HepG2 (cell line): Measurements from ENCODE around the gene ZNF214. TPM values are rescaled to one million over a fixed set of nuclear protein-coding genes. Genes with fewer than 3 reads are reported as not detected.

ENCODE experiments used
- CBFB ChIP-seq: sonication (generic); formaldehyde crosslinking; IDR thresholded peaks from 2 replicates; pipeline ENCODE4 v1.4.0; 2020; ENCODE audit warnings: missing genetic modification reagents
- DNMT1 ChIP-seq: sonication (generic); formaldehyde crosslinking; IDR thresholded peaks from 2 replicates; pipeline ENCODE4 v1.5.1; 2020; ENCODE audit warnings: mild to moderate bottlenecking, missing genetic modification reagents
- KAT8 ChIP-seq: IDR thresholded peaks from 2 replicates; pipeline ENCODE4 v1.6.1; 2016; ENCODE audit warnings: missing genetic modification reagents, missing compliant biosample characterization
- MATR3 ChIP-seq: sonication (generic); formaldehyde crosslinking; IDR thresholded peaks from 2 replicates; pipeline ENCODE4 v1.4.0; 2020; ENCODE audit warnings: missing genetic modification reagents
- MYC ChIP-seq: sonication (generic); formaldehyde crosslinking; IDR thresholded peaks from 2 replicates; pipeline ENCODE4 v1.9.0; 2021; ENCODE audit warnings: missing genetic modification reagents, borderline replicate concordance
- NFYB ChIP-seq: sonication (generic); formaldehyde crosslinking; IDR thresholded peaks from 2 replicates; pipeline ENCODE4 v1.4.0; 2020; ENCODE audit warnings: missing genetic modification reagents
- RXRA ChIP-seq: sonication (generic); formaldehyde crosslinking; IDR thresholded peaks from 2 replicates; pipeline ENCODE4 v1.5.1; 2020; ENCODE audit warnings: missing genetic modification reagents
- SP140L ChIP-seq: sonication (generic); formaldehyde crosslinking; IDR thresholded peaks from 2 replicates; pipeline ENCODE4 v1.4.0; 2020; ENCODE audit warnings: missing genetic modification reagents, borderline replicate concordance
- YY1 ChIP-seq: IDR thresholded peaks from 2 replicates; pipeline ENCODE4 v1.6.1; 2011; ENCODE audit warnings: low read length, low read depth, moderate library complexity, mild to moderate bottlenecking; ENCODE audit not compliant: insufficient read depth, insufficient replicate concordance
- ZNF205 ChIP-seq: IDR thresholded peaks from 2 replicates; pipeline ENCODE4 v1.6.1; 2018; ENCODE audit warnings: missing biosample characterization, missing genetic modification reagents
- ZSCAN25 ChIP-seq: sonication (generic); formaldehyde crosslinking; IDR thresholded peaks from 2 replicates; pipeline ENCODE4 v1.8.0; 2022; ENCODE audit warnings: mild to moderate bottlenecking, missing genetic modification reagents
- polyA plus RNA-seq, 8 experiments: library from polyadenylated mRNA; depleted of rRNA in 3 of 8; stranded (reverse) in 7 of 8; unstranded in 1 of 8; fragments of >200 nt; fragmentation: Illumina TruSeq in 4 of 8; extraction: Trizol in 4 of 8; gene quantifications; 2 replicates each; pipeline versions ENCODE4 v1.2.1 to v1.2.3, GENCODE V29; 2011 to 2016; ENCODE audit warnings: low read depth in 4 of 8, missing spikeins in 1 of 8, mixed read lengths in 1 of 8; ENCODE audit not compliant: insufficient read depth in 1 of 8
- total RNA-seq, 5 experiments: library from RNA; depleted of rRNA; stranded (reverse); fragments of >200 nt; fragmentation: Illumina TruSeq; extraction: Trizol; gene quantifications; 2 replicates each; pipeline ENCODE4 v1.2.3, GENCODE V29; 2016; ENCODE audit warnings: low read depth in 1 of 5
- TF ChIP-seq, protein P1 (sequence below): sonication (generic); formaldehyde crosslinking; IDR thresholded peaks from 2 replicates; pipeline ENCODE4 v1.4.0; 2020; ENCODE audit warnings: missing genetic modification reagents, low read depth, mild to moderate bottlenecking, borderline replicate concordance
- TF ChIP-seq, protein P2 (sequence below): sonication (generic); formaldehyde crosslinking; IDR thresholded peaks from 2 replicates; pipeline ENCODE4 v1.5.0; 2020; ENCODE audit warnings: mild to moderate bottlenecking, missing genetic modification reagents
- TF ChIP-seq, protein P3 (sequence below): sonication (generic); formaldehyde crosslinking; IDR thresholded peaks from 2 replicates; pipeline ENCODE4 v1.4.0; 2020; ENCODE audit warnings: missing genetic modification reagents
- TF ChIP-seq, protein P4 (sequence below): sonication (generic); formaldehyde crosslinking; IDR thresholded peaks from 2 replicates; pipeline ENCODE4 v1.4.0; 2020; ENCODE audit warnings: missing genetic modification reagents
- TF ChIP-seq, protein P5 (sequence below): IDR thresholded peaks from 2 replicates; pipeline ENCODE4 v1.4.0; 2020; ENCODE audit warnings: mild to moderate bottlenecking, missing genetic modification reagents

ZNF214 gene
- total and polyA plus RNA-seq, 2 of the 13 experiments (the other 11 are each of a cell fraction or from before 2014, with no cell fraction given): 0.28 to 1.9 TPM

DNA sequence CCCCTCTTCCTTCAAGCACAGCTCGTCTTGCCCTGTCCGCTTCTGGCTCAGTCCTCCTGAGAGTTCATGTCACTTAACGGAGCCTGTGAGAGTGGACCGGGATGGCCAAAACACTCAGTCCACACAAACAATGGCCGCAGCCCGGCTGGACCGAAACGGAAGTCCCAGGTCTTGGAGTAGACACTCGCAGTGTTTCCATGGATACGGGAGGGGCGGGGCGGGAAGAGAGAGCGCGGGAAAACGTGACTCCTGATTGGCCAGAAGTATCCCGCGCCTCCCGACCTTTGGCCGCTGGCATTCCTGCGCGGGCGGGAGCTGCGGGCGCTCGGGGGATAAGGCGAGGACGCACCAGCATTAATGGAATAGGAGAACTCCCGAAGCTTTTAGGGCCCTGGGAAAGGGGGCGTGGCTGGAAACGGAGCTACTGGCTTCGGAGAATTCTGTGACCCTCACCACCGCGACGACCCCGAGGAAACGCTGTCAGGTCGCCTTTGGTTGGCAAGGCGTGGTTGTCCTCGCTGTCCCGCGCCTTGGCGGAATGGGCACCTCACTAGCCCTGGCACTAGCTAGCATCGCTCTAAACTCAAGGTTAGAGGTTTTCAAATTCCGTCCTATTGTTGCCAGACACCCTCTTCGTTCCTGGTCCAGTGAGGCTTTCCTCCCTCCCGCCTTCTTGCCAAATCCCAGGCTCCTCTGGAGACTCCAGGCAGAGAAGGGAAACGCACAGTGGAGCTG is at the start of gene ZNF214, which contains the start of gene NLRP14 (continued):
- TF ChIP-seq ZNF205 (CRISPR knock-in tag) (0 out of 2 replicates have a peak, but pooled peaks have one; percentile 23), MYC (peak; percentile 18; the same call in 1 of the 2 replicates), MATR3 (CRISPR knock-in tag) (no peak), DNMT1 (CRISPR knock-in tag) (no peak), CBFB (CRISPR knock-in tag) (peak; percentile 44; the same call in 1 of the 2 replicates), RXRA (CRISPR knock-in tag) (no peak), YY1 (peak; percentile 88), KAT8 (CRISPR knock-in tag) (no peak), SP140L (CRISPR knock-in tag) (no peak), ZSCAN25 (CRISPR knock-in tag) (no peak), NFYB (peak; percentile 83)
- TF ChIP-seq, protein P1, sequence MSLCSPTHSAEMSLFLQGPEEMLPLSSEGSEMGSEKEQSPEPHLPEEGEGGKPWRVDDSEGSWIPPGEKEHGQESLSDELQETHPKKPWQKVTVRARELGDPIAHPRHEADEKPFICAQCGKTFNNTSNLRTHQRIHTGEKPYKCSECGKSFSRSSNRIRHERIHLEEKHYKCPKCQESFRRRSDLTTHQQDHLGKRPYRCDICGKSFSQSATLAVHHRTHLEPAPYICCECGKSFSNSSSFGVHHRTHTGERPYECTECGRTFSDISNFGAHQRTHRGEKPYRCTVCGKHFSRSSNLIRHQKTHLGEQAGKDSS: no peak
- TF ChIP-seq, protein P2, sequence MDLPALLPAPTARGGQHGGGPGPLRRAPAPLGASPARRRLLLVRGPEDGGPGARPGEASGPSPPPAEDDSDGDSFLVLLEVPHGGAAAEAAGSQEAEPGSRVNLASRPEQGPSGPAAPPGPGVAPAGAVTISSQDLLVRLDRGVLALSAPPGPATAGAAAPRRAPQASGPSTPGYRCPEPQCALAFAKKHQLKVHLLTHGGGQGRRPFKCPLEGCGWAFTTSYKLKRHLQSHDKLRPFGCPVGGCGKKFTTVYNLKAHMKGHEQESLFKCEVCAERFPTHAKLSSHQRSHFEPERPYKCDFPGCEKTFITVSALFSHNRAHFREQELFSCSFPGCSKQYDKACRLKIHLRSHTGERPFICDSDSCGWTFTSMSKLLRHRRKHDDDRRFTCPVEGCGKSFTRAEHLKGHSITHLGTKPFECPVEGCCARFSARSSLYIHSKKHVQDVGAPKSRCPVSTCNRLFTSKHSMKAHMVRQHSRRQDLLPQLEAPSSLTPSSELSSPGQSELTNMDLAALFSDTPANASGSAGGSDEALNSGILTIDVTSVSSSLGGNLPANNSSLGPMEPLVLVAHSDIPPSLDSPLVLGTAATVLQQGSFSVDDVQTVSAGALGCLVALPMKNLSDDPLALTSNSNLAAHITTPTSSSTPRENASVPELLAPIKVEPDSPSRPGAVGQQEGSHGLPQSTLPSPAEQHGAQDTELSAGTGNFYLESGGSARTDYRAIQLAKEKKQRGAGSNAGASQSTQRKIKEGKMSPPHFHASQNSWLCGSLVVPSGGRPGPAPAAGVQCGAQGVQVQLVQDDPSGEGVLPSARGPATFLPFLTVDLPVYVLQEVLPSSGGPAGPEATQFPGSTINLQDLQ (CRISPR knock-in tag): no peak
- TF ChIP-seq, protein P3, sequence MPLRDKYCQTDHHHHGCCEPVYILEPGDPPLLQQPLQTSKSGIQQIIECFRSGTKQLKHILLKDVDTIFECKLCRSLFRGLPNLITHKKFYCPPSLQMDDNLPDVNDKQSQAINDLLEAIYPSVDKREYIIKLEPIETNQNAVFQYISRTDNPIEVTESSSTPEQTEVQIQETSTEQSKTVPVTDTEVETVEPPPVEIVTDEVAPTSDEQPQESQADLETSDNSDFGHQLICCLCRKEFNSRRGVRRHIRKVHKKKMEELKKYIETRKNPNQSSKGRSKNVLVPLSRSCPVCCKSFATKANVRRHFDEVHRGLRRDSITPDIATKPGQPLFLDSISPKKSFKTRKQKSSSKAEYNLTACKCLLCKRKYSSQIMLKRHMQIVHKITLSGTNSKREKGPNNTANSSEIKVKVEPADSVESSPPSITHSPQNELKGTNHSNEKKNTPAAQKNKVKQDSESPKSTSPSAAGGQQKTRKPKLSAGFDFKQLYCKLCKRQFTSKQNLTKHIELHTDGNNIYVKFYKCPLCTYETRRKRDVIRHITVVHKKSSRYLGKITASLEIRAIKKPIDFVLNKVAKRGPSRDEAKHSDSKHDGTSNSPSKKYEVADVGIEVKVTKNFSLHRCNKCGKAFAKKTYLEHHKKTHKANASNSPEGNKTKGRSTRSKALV (CRISPR knock-in tag): no peak
- TF ChIP-seq, protein P4, sequence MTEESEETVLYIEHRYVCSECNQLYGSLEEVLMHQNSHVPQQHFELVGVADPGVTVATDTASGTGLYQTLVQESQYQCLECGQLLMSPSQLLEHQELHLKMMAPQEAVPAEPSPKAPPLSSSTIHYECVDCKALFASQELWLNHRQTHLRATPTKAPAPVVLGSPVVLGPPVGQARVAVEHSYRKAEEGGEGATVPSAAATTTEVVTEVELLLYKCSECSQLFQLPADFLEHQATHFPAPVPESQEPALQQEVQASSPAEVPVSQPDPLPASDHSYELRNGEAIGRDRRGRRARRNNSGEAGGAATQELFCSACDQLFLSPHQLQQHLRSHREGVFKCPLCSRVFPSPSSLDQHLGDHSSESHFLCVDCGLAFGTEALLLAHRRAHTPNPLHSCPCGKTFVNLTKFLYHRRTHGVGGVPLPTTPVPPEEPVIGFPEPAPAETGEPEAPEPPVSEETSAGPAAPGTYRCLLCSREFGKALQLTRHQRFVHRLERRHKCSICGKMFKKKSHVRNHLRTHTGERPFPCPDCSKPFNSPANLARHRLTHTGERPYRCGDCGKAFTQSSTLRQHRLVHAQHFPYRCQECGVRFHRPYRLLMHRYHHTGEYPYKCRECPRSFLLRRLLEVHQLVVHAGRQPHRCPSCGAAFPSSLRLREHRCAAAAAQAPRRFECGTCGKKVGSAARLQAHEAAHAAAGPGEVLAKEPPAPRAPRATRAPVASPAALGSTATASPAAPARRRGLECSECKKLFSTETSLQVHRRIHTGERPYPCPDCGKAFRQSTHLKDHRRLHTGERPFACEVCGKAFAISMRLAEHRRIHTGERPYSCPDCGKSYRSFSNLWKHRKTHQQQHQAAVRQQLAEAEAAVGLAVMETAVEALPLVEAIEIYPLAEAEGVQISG (CRISPR knock-in tag): peak; percentile 60
- TF ChIP-seq, protein P5, sequence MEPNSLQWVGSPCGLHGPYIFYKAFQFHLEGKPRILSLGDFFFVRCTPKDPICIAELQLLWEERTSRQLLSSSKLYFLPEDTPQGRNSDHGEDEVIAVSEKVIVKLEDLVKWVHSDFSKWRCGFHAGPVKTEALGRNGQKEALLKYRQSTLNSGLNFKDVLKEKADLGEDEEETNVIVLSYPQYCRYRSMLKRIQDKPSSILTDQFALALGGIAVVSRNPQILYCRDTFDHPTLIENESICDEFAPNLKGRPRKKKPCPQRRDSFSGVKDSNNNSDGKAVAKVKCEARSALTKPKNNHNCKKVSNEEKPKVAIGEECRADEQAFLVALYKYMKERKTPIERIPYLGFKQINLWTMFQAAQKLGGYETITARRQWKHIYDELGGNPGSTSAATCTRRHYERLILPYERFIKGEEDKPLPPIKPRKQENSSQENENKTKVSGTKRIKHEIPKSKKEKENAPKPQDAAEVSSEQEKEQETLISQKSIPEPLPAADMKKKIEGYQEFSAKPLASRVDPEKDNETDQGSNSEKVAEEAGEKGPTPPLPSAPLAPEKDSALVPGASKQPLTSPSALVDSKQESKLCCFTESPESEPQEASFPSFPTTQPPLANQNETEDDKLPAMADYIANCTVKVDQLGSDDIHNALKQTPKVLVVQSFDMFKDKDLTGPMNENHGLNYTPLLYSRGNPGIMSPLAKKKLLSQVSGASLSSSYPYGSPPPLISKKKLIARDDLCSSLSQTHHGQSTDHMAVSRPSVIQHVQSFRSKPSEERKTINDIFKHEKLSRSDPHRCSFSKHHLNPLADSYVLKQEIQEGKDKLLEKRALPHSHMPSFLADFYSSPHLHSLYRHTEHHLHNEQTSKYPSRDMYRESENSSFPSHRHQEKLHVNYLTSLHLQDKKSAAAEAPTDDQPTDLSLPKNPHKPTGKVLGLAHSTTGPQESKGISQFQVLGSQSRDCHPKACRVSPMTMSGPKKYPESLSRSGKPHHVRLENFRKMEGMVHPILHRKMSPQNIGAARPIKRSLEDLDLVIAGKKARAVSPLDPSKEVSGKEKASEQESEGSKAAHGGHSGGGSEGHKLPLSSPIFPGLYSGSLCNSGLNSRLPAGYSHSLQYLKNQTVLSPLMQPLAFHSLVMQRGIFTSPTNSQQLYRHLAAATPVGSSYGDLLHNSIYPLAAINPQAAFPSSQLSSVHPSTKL: peak; percentile 41; the same call in 1 of the 2 replicates
